ENCODE measurements around the gene UBE2O.

UBE2O gene

DNA sequence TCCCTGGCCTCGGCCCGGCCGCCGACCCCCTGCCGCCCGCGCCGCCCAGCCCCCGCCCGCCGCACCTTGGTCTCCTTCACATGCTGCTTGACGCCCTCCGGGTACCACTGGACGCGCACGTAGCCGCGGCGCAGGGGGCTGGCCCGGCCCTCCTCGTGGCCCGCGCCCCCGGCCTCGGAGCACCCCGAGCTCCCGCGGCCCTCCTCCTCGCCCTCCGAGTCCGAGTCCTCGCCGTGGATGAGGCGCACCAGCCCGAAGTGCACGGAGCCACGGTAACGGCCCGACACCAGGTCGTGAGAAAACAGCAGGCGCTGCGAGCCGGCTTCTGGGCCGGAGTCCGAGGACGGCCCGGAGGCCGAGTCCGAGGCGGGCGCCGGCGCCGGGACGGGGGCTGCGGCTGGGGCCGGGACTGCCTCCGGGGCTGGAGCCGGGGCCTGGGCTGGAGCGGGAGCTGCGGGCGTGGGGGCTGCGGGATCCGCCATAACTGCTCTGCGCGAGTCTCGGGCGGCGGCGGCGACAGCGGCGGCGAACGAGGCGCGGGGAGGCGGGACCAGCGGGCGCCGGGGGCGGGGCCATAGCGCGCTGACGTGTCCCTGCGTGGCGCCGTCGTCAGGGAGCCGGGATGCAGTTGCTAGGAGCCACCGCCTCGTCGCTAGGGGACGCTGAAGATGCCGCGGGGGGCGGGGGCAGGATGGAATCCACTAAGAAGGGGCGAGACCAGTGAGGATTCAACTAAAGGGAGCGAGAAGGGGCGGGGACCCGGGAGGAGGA is at the start of gene UBE2O:
UBE2O (minus strand) TSS at position 493 of the 771 bp plus-strand sequence; CDS start at position 482, 11 bp downstream.
- DNase-seq, result peak; percentile 87

DNA sequence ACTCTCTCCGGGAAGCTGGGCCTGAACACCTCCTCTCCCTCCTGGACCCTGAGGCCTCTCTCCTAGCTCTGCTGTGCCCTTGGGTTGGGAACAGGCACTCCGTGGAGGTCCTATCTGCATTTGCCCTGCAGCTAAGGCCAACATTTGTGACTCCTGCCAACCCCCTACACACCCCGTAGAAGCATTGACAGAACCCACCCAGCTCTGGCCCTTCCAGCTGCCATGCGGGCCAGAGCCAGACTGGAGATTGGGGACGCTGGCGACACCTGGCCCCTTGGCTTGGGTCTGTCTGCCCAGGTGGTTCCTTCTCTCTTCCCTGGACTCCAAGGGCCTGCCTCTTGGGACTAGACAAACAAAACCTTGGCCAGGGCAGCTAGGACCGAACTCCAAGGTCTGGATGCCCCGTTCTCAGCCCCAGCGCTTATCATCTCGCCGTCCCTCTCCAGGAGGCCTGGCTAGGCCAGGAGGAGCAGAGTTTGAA is 48.9 kb upstream of the UBE2O start:
- no peak for DNase-seq

DNA sequence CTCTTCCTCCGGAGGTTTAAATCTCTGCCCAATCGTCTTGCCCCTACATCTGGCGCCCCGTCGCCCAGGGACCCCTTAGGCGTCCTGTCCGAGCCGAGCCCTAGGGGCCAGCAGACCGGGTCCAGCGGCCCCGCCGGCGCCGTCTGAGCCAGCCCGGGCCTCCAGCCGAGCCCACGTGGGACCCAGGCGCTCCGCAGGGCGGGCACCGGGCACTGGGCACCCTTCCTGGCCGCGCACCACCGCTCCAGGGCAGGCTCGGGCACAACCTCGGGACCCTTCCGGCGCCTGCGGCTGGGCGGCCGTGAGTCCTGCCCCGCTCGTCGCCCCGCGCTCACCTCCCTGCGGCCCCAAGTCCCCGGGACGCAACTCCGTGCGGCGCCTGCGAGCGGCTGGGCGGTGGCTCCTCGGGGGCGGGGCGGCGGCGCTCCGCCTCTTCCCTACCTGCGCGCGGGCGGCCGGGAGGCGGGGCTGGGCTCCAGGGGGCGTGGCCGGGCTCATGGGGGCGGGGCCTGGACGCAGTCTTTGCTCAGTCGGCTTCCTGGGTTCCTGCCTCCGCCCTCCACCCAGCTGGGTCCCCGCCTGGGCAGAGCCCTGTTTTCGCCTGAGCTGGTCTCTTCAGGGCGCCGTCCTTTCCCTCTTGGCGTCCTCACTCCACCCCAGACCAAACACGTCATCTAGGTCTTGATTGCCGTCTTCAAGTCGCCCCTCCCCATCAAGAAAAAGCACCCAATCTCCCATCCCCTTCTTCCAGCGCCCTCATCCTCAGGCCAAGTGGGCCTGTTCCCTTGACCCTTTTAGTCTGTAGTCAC is 48.3 kb upstream of the UBE2O start, which contains the start of gene RHBDF2:
RHBDF2 (minus strand) TSS at position 406 of the 809 bp plus-strand sequence. CDS start 19,899 bp downstream, outside the sequence.
- DNase-seq, result peak; percentile 86

DNA sequence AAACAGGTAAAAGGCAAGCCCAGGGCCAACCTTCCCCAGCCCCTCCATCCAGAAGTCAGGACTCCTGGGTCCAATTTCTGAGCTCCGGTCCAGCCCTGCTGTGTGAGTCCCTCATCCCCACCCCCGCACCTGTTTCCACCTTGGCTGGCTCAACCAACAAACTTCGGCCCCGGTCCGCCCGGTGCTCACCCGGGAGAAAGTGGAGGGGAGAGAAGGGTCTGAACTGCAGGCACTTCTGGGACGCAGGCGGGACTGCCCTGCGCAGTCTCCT is 47.7 kb upstream of the UBE2O start:
- no peak for DNase-seq

DNA sequence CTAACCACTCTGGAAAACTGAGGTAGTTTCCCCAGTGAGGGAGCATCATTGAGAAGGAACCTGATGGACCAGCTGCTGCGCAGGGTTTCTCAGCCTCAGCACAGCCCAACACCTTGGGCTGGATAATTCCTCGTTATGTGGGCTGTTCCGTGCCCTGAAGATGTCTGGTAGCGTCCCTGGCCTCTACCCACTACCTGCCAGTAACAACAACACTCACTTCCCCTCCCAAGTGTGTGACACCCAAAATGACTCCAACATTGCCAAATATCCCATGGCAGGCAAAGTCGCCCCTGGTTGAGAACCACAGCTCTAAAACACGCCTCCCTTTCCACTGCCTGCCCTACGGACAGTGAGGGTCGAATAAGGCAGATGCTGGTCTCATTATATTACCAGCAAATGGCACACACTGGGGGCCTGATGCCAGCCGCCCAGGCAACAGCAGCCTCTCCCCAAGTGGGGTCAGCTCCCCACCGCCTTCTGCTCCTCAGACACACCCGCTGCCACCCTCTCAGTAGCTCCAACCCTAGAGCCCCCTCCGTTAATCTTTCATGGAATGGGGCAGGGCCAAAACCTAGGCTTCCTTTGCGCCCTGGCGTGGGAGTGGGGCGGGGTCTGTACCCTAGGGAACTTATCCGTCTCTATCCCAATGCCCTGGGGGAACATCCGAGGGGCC is 47.3 kb upstream of the UBE2O start:
- DNase-seq, result no peak

DNA sequence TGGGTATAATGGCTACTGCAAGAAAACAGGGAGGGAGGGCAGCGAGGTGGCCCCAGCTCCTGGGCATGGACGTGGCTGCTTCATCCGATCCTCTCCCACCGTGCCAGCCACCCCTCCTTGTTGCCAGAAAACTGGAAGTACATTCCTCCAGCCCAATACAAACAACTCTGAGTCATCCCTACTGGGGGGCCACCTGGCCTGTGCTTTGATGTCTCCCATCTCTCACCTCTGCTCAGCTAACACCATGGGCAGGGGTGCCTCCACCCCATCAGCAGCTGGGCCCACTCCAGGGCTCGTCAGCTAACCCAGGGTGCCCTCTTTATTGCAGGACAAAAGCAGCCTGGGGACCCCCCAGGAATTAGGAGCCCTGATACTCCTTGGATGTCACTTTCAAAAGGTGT is 46.3 kb upstream of the UBE2O start:
- DNase-seq, result no peak

DNA sequence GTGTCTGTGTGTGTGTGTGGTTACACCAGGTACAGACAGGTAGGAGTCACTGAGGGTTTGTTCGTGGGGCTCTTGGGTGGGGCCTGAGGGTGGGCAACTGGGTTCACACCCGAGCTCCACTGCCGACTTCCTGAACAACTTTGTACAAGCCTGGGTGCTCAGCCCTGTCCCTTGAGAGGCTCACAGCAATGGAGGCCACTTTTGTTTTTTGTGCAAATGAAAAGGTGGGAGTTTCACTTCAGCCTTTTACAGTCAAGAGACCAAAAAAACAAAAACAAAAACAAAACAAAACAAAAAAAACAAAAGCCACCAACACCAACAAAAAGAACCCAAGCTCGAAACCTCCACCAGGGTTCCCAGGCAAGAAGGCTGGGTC is 45.9 kb upstream of the UBE2O start:
- no peak for DNase-seq

DNA sequence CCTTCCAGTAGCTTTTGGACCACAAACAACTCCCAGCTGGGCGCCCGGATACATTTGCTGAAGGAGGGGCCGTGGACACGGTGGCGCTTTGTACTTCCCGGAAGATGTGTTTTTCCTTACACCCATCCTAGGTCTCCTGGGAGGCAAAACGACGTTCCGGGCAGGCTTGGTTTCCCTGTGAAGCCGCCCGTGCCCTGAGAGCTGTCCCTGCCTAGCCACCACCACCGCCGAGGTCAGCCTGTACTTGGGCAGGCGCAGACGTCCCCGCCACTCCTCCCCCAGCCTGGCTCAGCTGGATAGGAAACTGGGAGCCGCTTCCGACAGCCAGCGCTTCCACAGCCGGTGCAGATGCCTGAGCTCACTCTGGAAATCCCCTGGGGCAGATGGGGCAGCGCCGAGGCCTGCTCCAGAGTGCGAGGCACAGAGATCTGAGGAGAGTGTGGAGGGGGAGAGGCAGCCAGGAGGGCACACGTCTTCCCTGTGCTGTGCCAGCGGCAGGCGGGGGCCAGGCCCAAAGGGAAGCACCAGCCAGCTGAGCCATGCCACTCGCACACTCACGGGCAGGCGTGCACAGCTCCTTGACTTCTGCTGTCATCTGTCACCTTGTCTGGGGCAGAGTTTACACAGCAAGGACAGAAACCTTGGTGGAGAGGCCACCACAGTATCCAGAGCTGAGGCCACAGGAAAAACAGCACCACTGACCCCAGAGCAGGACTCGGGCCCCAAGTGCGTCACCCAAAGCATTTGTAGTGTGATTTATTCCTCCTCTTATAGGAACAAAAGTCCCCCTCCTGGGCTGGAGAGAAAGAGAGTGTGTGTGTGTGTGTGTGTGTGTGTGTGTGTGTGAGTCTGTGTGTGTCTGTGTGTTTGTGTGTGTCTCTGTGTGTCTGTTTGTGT is 45.3 kb upstream of the UBE2O start:
- no peak for DNase-seq

DNA sequence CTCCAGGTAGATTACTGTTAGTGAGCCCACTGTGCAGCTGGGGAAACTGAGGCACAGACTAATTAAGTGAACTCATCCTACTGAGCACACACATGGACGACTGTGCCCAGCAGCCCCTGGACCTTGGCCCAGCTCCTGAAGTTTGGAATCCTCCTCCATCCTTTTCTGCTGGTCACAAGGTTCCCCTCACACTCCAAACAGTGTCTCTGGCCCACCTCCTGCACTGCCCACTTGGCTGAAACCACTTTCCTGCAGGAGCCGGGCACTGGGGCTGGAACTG is 44.7 kb upstream of the UBE2O start:
- DNase-seq, result no peak

DNA sequence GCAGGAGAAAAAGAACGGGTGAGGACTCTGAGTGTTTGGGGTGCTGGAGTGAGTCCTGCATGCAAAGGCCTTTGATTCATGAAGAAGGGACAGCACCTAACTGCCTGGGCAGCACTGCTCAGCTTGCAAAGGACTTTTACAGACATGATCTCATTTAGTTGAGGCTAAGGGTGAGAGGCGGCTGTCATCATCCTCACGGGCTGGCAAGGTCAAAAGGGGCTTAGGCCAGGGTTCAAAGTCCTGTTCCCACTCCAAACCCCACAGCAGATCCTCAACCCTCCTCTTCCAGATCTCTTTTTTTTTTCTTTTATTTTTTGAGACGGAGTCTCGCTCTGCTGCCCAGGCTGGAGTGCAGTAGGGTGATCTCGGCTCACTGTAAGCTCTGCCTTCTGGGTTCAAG is 43.5 kb upstream of the UBE2O start:
- DNase-seq, result no peak

DNA sequence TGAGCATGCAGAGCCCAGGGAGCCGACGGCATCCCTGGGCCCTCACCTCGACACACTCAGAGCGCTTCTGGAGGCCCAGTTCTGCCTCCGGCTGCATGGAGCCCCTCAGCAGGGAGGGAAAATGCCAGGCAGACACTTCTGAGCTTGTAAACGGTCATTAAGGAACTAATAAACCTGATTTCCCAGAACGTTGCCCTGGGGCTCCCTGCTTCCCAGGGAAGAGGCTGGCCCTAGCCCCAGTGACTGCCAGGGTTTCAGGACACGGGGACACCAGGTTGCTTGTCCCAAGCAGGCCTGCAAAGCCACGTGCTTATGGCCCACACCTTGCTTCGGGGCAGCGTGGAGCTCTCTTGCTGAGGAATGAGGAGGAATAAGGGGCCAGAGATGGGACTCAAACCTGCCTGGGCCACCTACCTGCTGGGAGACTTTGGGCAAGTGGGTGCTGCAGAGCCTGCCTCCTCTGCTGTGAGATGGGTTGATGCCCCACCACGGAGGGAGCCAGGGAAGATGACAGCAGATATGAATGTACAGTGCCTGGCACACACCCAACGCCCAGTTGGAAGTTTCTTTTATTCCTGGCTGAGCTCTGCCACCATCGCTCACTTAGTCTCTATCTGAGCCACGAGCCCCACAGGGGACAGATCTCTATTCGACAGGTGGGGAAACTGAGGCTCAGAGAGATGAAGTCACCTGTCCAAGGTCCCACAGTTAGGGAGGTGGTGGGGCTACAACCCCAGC is 42.9 kb upstream of the UBE2O start:
- DNase-seq, result no peak

DNA sequence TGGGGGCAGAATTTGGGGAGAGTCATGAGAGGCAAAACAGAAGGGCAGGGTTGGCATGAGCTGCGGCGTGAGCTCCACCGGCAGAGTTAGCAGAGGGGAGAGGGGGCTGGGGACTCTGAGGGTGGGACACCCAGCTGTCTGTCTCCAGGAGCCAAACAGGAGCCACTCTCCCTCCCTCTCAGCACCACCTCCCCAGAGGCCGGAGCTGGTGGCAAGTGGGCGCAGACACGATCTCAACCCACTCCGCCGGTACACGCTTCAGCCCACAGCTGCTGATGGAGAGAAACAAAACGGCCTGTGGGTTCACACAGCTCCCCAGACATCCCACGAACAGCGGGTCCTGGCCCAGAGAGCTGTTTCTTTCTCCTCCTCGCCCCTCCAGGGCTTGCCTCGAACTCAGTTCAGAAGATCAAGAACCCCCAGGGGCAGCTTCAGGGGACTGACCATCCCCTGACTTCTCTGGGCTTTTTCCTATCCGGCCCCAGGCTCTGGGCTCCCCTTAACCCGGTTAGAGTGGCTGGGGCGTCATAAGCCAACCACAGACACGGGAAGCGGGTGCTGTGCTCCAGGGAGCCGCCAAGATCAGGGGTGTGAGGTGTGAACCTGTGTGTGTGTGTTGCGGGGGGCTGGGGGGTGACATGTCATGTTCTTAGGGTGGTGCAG is 40.7 kb upstream of the UBE2O start:
- no peak for DNase-seq

DNA sequence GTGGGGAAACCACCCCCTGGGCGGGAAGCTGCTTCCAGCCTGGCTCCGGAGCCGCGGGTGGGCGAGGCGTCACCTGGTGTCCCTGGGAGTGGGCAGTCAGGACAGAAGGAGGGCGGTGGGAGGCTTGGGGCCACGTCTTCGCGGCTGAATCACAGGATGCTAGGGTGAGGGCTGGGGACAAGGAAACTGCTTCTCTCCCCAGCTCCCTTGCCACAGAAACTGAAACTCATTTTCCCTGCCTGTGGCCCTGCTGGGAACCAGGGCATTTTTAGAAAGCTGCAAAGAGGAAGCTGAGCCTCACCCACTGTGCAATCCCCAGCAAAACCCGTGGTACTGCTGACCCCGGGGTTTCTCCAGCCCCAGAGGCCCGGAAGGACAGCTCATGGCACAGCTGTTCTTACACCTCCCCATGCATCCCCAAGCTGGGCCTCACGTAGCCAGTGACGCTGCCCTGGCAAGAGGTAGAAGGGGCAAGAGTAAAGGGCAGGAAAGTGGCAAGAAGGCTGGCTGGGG is 40.1 kb upstream of the UBE2O start:
- peak; percentile 26 for DNase-seq

DNA sequence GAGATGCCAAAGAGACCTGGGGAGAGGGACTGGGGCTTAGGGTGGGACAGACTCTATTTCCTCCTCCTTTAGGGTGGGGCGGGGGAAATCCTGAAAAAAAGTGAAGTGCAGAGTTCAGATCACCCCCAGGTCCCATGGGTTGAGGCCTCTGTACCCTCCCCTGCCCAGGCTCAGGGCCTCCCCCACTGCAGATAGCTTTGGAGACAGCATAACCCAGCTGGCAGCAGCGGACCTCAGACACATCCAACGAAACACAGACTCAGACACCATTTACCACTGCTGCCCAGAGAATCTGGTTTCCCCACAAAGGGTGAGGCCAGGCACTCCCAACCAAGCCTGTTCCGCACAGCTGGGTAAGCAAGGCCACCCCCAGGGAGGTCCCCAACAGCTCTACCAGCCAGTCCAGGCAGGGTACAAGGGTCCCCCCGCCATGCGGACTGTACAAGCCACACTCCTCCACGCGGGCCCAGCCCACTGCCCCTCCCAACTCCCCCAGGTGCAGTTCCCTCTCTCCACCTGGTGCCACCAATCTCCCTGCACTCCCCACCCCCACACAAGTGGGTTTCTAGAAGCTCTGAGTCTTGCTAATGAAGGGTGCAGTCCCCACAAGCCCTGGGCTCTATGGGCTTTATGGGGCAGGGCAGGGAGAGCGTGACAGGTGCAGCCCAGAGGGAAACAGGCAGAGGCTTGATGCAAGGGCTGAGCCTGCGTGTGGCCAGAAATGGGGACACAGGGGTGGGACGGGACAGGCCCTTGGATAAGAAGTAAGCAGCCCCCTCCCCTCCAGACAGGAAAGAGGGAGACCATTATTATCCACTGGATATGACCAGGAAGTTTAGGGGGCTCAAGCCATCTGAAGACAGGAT is 39.4 kb upstream of the UBE2O start:
- no peak for DNase-seq

DNA sequence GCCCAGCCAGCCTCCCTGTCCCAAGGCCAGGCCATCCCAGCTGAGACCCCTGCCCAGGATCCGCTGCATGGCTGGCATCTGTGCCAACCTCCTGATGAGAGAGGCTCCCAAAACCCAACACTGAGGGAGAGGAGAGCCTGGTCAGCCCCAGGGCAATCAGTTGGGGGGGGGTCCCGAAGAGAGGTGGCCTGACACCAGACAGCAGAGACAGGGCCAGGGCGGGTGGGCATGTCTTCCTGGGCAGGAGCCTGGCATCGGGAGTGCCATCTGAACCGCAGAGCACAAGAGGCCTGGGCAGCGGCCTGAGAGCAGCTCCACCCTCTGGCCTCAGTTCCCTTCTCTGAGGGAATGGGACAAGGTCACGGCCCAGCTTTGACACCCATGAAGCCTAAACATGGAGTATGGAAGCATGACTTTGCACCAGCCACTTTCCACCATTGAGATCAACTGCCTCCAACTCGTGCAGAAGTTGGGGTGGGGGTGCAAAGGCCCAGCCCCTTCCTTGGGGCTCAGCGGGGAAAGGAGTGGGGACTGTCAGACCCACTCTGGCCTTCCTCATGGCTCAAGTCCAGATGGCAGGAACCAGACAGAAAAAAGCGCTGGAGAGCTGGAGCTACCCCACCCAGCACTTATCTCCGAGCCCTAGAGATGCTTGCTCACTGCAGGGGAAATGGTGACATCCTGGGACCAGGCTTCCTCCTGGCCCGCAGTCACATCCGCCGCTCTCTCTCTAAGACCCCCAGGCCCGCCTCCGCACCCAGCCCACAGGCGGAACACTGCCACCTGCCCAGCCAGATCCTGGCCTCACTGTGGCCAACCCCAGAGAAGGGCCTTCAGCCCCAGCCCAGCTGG is 38.5 kb upstream of the UBE2O start:
- DNase-seq, result no peak

DNA sequence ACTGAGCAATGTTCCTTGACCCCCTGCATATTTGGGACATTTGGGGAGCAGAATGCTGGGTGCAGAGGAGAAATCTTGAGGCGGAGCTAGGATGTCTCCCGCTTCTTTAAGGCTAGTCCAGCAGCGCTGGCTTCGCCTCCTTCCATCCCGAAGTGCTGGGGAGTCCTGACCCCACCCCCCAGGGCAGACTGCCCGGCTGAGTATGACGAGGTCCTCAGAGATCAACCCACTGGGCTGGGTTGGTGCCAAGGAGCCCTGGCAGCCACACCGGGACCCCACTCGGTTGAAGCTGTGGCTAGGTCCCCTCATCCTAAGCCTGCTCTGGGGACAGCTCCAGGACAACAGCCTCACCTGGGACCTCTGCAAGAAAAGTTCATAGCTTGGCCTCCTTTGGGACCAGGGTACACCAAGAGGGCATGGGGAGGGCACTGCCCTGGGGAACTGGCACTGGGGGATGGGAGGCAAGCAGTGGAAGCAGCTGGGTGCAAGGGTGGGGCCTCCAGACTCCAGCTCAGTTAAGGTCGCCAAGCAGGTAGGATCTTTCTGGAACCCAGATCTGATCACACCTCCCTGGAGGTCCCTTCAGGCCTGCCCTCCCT is 37.3 kb upstream of the UBE2O start:
- no peak for DNase-seq

DNA sequence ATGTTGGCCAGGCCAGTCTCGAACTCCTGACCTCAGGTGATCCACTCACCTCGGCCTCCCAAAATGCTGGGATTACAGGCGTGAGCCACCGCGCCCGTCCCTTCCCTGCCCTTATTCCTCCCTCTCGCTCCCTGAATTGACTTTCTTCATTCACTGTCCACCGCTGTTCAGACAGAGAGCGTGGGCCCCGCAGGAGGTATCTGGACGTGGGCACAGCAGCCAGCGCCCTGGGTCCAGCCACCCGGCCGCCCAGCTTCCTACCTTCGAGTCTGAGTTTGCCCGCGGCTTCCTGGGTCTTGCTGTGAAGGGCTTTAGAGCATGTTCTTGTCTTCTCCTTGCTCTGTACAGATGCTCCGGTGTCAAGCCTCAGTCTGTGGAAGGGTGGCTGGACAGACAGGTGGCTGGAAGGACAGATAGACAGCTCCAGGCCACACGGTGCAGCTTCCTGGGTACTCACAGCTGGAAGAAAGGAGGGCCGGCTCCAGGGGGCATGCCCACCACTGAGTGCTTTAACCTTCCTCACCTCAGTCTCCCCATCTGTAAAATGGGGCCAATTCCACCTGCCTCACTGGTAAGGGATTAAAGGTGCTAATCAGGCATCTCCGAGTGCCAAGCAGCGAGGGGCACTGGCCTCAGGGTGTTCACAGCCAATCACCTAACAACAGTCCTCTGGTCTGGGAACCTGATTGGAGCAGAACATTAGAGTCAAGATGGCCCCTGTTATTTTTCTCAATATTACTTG is 34.7 kb upstream of the UBE2O start:
- no peak for DNase-seq

DNA sequence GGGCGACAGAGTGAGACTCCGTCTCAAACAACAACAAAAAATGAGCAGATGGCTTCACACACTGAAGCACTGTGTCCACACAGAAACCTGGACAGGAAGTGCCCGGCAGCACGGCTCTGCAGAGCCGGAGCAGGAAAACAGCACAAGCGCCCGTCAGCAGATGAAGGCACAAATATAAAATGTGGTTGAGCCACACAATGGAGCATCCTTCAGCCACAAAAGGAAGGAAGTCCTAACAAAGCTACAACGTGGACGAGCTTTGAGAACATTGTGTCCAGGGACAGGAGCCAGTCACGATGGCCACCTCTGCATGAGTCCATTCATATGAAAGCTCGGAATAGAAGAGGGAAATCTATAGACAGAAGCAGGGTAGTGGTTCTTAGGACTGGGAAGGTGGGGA is 32.6 kb upstream of the UBE2O start:
- DNase-seq, result no peak

Data from NK-92 treated with Interleukin-12 subunit alpha and Interleukin-12 subunit beta, amount 100 ng/mL, for 24 hours (cell line).